ENCODE measurements around the gene ILF2.
A peak's percentile ranks its signal among the peaks of the same experiment; 100 is the strongest.
"Not testable (repeated sequence)": the region's sequence is repeated elsewhere in the genome, so short reads cannot be mapped to it uniquely, and the experiment has no call there.

Gene ILF2

GRCh38 chr1:153678519-153679336 lies 7.9 kb upstream of the ILF2 start, which contains the start of gene NPR1:
NPR1 (plus strand) TSS chr1:153678688; CDS start chr1:153679109, 421 bp downstream.
- no peak for FAIRE-seq

- FAIRE-seq: peak; percentile 60
Observed at GRCh38 chr1:153677718-153678518, 7.1 kb upstream of the ILF2 start.

- FAIRE-seq: no peak
Observed at GRCh38 chr1:153673511-153673910, 2.7 kb upstream of the ILF2 start.

- not testable (repeated sequence) for FAIRE-seq
Observed at GRCh38 chr1:153671628-153672353, 998 bp upstream of the ILF2 start.

GRCh38 chr1:153670257-153670858 lies 435 bp downstream of the ILF2 start:
- no peak for FAIRE-seq

- FAIRE-seq: no peak
Observed at GRCh38 chr1:153669606-153670005, 1.2 kb downstream of the ILF2 start.

GRCh38 chr1:153668672-153669071 lies 2.1 kb downstream of the ILF2 start:
- FAIRE-seq: not testable (repeated sequence)

- FAIRE-seq: no peak
Observed at GRCh38 chr1:153667439-153667838, 3.4 kb downstream of the ILF2 start.

GRCh38 chr1:153663211-153663610 lies 7.6 kb downstream of the ILF2 start:
- FAIRE-seq: no peak

GRCh38 chr1:153662269-153662668 lies 8.5 kb downstream of the ILF2 start:
- no peak for FAIRE-seq

GRCh38 chr1:153661111-153661708 lies 9.6 kb downstream of the ILF2 start:
- peak; percentile 29 for FAIRE-seq

GRCh38 chr1:153659656-153660055 lies 11.1 kb downstream of the ILF2 start:
- FAIRE-seq: no peak

GRCh38 chr1:153659175-153659534 lies 11.6 kb downstream of the ILF2 start:
- FAIRE-seq: no peak

GRCh38 chr1:153658400-153659174 lies 12.2 kb downstream of the ILF2 start, which contains the start of gene SNAPIN:
SNAPIN (plus strand) TSS chr1:153658703; CDS start chr1:153658744, 41 bp downstream.
- FAIRE-seq: peak; percentile 93

GRCh38 chr1:153655333-153655732 lies 15.5 kb downstream of the ILF2 start:
- FAIRE-seq: no peak

- FAIRE-seq: no peak
Observed at GRCh38 chr1:153652805-153653500, 17.8 kb downstream of the ILF2 start.

- no peak for FAIRE-seq
Observed at GRCh38 chr1:153651771-153652170, 19.0 kb downstream of the ILF2 start.

GRCh38 chr1:153649863-153650235 lies 20.9 kb downstream of the ILF2 start:
- FAIRE-seq: no peak

GRCh38 chr1:153649137-153649862 lies 21.5 kb downstream of the ILF2 start:
- no peak for FAIRE-seq

GRCh38 chr1:153648000-153648643 lies 22.7 kb downstream of the ILF2 start:
- no peak for FAIRE-seq
